Ishikawa (cell line): ENCODE results near the gene CERK.

Source experiments
- CREB1 ChIP-seq: IDR thresholded peaks from 2 replicates; pipeline ENCODE4 v1.6.1; 2012; ENCODE audit warnings: low read depth
- TAF1 ChIP-seq: IDR thresholded peaks from 2 replicates; pipeline ENCODE4 v1.6.1; 2012; ENCODE audit warnings: low read depth, mild to moderate bottlenecking
- TCF12 ChIP-seq: IDR thresholded peaks from 2 replicates; pipeline ENCODE4 v1.6.1; 2012; ENCODE audit warnings: low read depth

- TF ChIP-seq TCF12: no peak
- no peak for TF ChIP-seq TAF1
- TF ChIP-seq CREB1: no peak
Observed at GRCh38 chr22:46662226-46662625, 75.8 kb downstream of the CERK start.
